HG03378 (cell line): Measurements from ENCODE around the gene SSH2.

Source experiments
- ATAC-seq: cut with Tn5 transposase; IDR thresholded peaks from one replicate; pipeline ENCODE4 v1.9.1; 2021; ENCODE audit warnings: mild to moderate bottlenecking, moderate library complexity; ENCODE audit not compliant: unreplicated experiment

The SSH2 gene

GRCh38 chr17:29614349-29615047 lies 315.5 kb downstream of the SSH2 start:
- no peak for ATAC-seq

GRCh38 chr17:29613856-29614255 lies 316.2 kb downstream of the SSH2 start:
- ATAC-seq, result no peak

- no peak for ATAC-seq
Measured at GRCh38 chr17:29613352-29613837, 316.6 kb downstream of the SSH2 start.

- ATAC-seq, result no peak
Measured at GRCh38 chr17:29612404-29613280, 317.4 kb downstream of the SSH2 start.

- no peak for ATAC-seq
Measured at GRCh38 chr17:29612094-29612403, 318.0 kb downstream of the SSH2 start.

GRCh38 chr17:29611351-29612093 lies 318.5 kb downstream of the SSH2 start:
- ATAC-seq, result no peak

GRCh38 chr17:29610395-29610794 lies 319.6 kb downstream of the SSH2 start:
- ATAC-seq, result no peak

GRCh38 chr17:29608986-29609385 lies 321.0 kb downstream of the SSH2 start:
- ATAC-seq, result no peak

GRCh38 chr17:29607557-29608195 lies 322.4 kb downstream of the SSH2 start:
- no peak for ATAC-seq

- no peak for ATAC-seq
Measured at GRCh38 chr17:29603109-29603674, 326.8 kb downstream of the SSH2 start.

GRCh38 chr17:29597361-29598172 lies 332.5 kb downstream of the SSH2 start:
- no peak for ATAC-seq

- ATAC-seq, result no peak
Measured at GRCh38 chr17:29596811-29597210, 333.2 kb downstream of the SSH2 start.

GRCh38 chr17:29595943-29596774 lies 333.9 kb downstream of the SSH2 start:
- ATAC-seq, result no peak

GRCh38 chr17:29595107-29595942 lies 334.7 kb downstream of the SSH2 start:
- no peak for ATAC-seq

- ATAC-seq, result no peak
Measured at GRCh38 chr17:29594519-29595090, 335.4 kb downstream of the SSH2 start.

GRCh38 chr17:29593591-29594518 lies 336.2 kb downstream of the SSH2 start:
- ATAC-seq, result no peak
